Right atrium auricular region (tissue), 2 donors: ENCODE data around the gene FOXP1. TPM values are rescaled to one million over a fixed set of nuclear protein-coding genes. Genes with fewer than 3 reads are reported as not detected.

Experiments used
- DNase-seq: peaks from one replicate; pipeline ENCODE4 v3.0.0-alpha.2; 2019; ENCODE audit warnings: low spot score
- H3K27ac ChIP-seq, 2 donors: fragments of 200-600 bp; sonication (generic); 1 replicate in 1 of 2; 2 replicates in 1 of 2; pipeline ENCODE4 v1.5.1; 2016 to 2019
- H3K27me3 ChIP-seq, 2 donors: fragments of 200-600 bp; sonication (generic); one replicate each; pipeline versions ENCODE4 v1.5.1 to v1.6.0; 2017 to 2019
- H3K36me3 ChIP-seq: fragments of 200-600 bp; sonication (generic); one replicate; pipeline ENCODE4 v1.5.1; 2016
- H3K4me1 ChIP-seq, 2 donors: fragments of 200-600 bp; sonication (generic); one replicate each; pipeline versions ENCODE4 v1.5.1 to v1.6.0; 2017 to 2019
- H3K4me3 ChIP-seq, 2 donors: fragments of 200-600 bp; sonication (generic); 1 replicate in 1 of 2; 2 replicates in 1 of 2; pipeline ENCODE4 v1.5.1; 2017 to 2019; ENCODE audit warnings: mild to moderate bottlenecking in 1 of 2, moderate library complexity in 1 of 2
- H3K9me3 ChIP-seq, 2 donors: fragments of 200-600 bp; sonication (generic); one replicate each; pipeline ENCODE4 v1.5.1; 2019
- CTCF ChIP-seq, 2 donors: fragments of 200-600 bp; sonication (generic); IDR thresholded peaks; one replicate each; pipeline ENCODE4 v1.5.1; 2019; ENCODE audit warnings: antibody characterized with exemption in 2 of 2
- total RNA-seq, 2 donors: library from RNA; depleted of rRNA; stranded (reverse); fragments of >200 nt; gene quantifications; one replicate each; pipeline ENCODE4 v1.1.0, GENCODE V29; 2016

Gene FOXP1
- total RNA-seq, 2 donors from 2014 or later = 39.2 to 59.0 TPM

- H3K4me1 ChIP-seq = peaks cover 0 to 62% of the 10 kb centered on the region in 2 donors
- peaks cover 36% of the 10 kb centered on the region for H3K36me3 ChIP-seq
- TF ChIP-seq CTCF (IDR thresholded peaks at IDR 0.05) = no peak
- H3K9me3 ChIP-seq = no peaks in the 10 kb centered on the region
- DNase-seq = no peak
- H3K27ac ChIP-seq = peak overlapping the region; percentile 11 to 52
- no peaks in the 10 kb centered on the region for H3K27me3 ChIP-seq
- H3K4me3 ChIP-seq = no peak overlapping the region
These were observed 535.7 kb downstream of the FOXP1 start for GRCh38 chr3:71047616-71048531.

- Histone ChIP-seq H3K4me1 (peaks cover 0 to 52% of the 10 kb centered on the region in 2 donors), H3K27ac (no peak overlapping the region), H3K27me3 (no peaks in the 10 kb centered on the region), H3K36me3 (peaks cover 30% of the 10 kb centered on the region), H3K4me3 (no peak overlapping the region), H3K9me3 (no peaks in the 10 kb centered on the region)
- DNase-seq = no peak
- TF ChIP-seq CTCF (IDR thresholded peaks at IDR 0.05) = no peak
These were observed 536.7 kb downstream of the FOXP1 start for GRCh38 chr3:71046791-71047190.

- DNase-seq = no peak
- peaks cover 0 to 47% of the 10 kb centered on the region in 2 donors for H3K4me1 ChIP-seq
- H3K9me3 ChIP-seq = no peaks in the 10 kb centered on the region
- H3K36me3 ChIP-seq = peaks cover 32% of the 10 kb centered on the region
- H3K4me3 ChIP-seq = no peak overlapping the region
- no peaks in the 10 kb centered on the region for H3K27me3 ChIP-seq
- H3K27ac ChIP-seq = no peak overlapping the region
- no peak for TF ChIP-seq CTCF (IDR thresholded peaks at IDR 0.05)
These were observed 537.6 kb downstream of the FOXP1 start for GRCh38 chr3:71045917-71046282.

GRCh38 chr3:71045212-71045916 is 538.2 kb downstream of the FOXP1 start:
- Histone ChIP-seq H3K36me3 (peaks cover 35% of the 10 kb centered on the region), H3K4me3 (no peak overlapping the region)

GRCh38 chr3:71042759-71043158 is 540.8 kb downstream of the FOXP1 start:
- Histone ChIP-seq H3K27me3 (no peaks in the 10 kb centered on the region), H3K9me3 (no peaks in the 10 kb centered on the region), H3K36me3 (peaks cover 49% of the 10 kb centered on the region), H3K4me3 (no peak overlapping the region), H3K27ac (no peak overlapping the region), H3K4me1 (peaks cover 0 to 18% of the 10 kb centered on the region in 2 donors)
- DNase-seq = no peak
- TF ChIP-seq CTCF (IDR thresholded peaks at IDR 0.05) = no peak

More at GRCh38 chr3:71045212-71045916, 538.2 kb downstream of the FOXP1 start:
- Histone ChIP-seq H3K9me3 (no peaks in the 10 kb centered on the region), H3K4me1 (peaks cover 0 to 41% of the 10 kb centered on the region in 2 donors), H3K27ac (no peak overlapping the region), H3K27me3 (no peaks in the 10 kb centered on the region)
- TF ChIP-seq CTCF (IDR thresholded peaks at IDR 0.05) = no peak
- DNase-seq = no peak
